GM19468 (cell line): Measurements from ENCODE around the gene FIG4.
"Not testable (repeated sequence)": the region's sequence is repeated elsewhere in the genome, so short reads cannot be mapped to it uniquely, and the experiment has no call there.

ENCODE experiments used
- ATAC-seq: cut with Tn5 transposase; IDR thresholded peaks from one replicate; pipeline ENCODE4 v1.9.1; 2021; ENCODE audit warnings: mild to moderate bottlenecking, moderate library complexity, moderate number of reproducible peaks; ENCODE audit not compliant: unreplicated experiment; ENCODE audit errors: extremely low read depth

The FIG4 gene

GRCh38 chr6:109701221-109701620, 10.1 kb downstream of the FIG4 start:
- ATAC-seq = no peak

GRCh38 chr6:109701774-109702173, 10.7 kb downstream of the FIG4 start:
- ATAC-seq = no peak

- no peak for ATAC-seq
These were observed 11.7 kb downstream of the FIG4 start for GRCh38 chr6:109702791-109703190.

GRCh38 chr6:109705258-109705657, 14.2 kb downstream of the FIG4 start:
- ATAC-seq = peak; percentile 85

- no peak for ATAC-seq
These were observed 15.4 kb downstream of the FIG4 start for GRCh38 chr6:109706513-109706912.

- not testable (repeated sequence) for ATAC-seq
These were observed 17.0 kb downstream of the FIG4 start for GRCh38 chr6:109708099-109708498.

- no peak for ATAC-seq
These were observed 22.0 kb downstream of the FIG4 start for GRCh38 chr6:109713097-109713496.

GRCh38 chr6:109714166-109714565, 23.1 kb downstream of the FIG4 start:
- ATAC-seq = no peak

GRCh38 chr6:109714611-109715010, 23.5 kb downstream of the FIG4 start:
- no peak for ATAC-seq

GRCh38 chr6:109715616-109716015, 24.5 kb downstream of the FIG4 start:
- ATAC-seq = no peak

- ATAC-seq = no peak
These were observed 26.9 kb downstream of the FIG4 start for GRCh38 chr6:109717971-109718370.

- ATAC-seq = no peak
These were observed 27.9 kb downstream of the FIG4 start for GRCh38 chr6:109718991-109719390.

GRCh38 chr6:109720311-109720710, 29.2 kb downstream of the FIG4 start:
- ATAC-seq = no peak

GRCh38 chr6:109722011-109722410, 30.9 kb downstream of the FIG4 start:
- no peak for ATAC-seq

- no peak for ATAC-seq
These were observed 31.6 kb downstream of the FIG4 start for GRCh38 chr6:109722564-109723254.

GRCh38 chr6:109725250-109725649, 34.2 kb downstream of the FIG4 start:
- ATAC-seq = not testable (repeated sequence)

GRCh38 chr6:109736273-109737025, 45.4 kb downstream of the FIG4 start:
- no peak for ATAC-seq

GRCh38 chr6:109738255-109738654, 47.2 kb downstream of the FIG4 start:
- ATAC-seq = no peak

GRCh38 chr6:109738667-109739066, 47.6 kb downstream of the FIG4 start:
- ATAC-seq = no peak

- ATAC-seq = no peak
These were observed 48.6 kb downstream of the FIG4 start for GRCh38 chr6:109739686-109740085.

GRCh38 chr6:109740787-109741186, 49.7 kb downstream of the FIG4 start:
- no peak for ATAC-seq

GRCh38 chr6:109743739-109744138, 52.6 kb downstream of the FIG4 start:
- ATAC-seq = no peak
